Measurements from ENCODE around the gene GTSE1.

GTSE1 gene

GRCh38 chr22:46329616-46330015 is 32.9 kb downstream of the GTSE1 start:
- DNase-seq, result no peak

- DNase-seq, result no peak
Observed at GRCh38 chr22:46330426-46330825, 33.8 kb downstream of the GTSE1 start.

GRCh38 chr22:46331496-46331895 is 34.8 kb downstream of the GTSE1 start:
- no peak for DNase-seq

GRCh38 chr22:46335201-46336118 is 38.8 kb downstream of the GTSE1 start, which contains the start of gene TRMU:
Gene TRMU (plus strand): TSS chr22:46335714. CDS start chr22:46335765, 51 bp downstream.
- DNase-seq, result peak; percentile 90

- peak; percentile 29 for DNase-seq
Observed at GRCh38 chr22:46336119-46337078, 39.7 kb downstream of the GTSE1 start.

- DNase-seq, result no peak
Observed at GRCh38 chr22:46337870-46338269, 41.2 kb downstream of the GTSE1 start.

GRCh38 chr22:46338636-46339035 is 42.0 kb downstream of the GTSE1 start:
- no peak for DNase-seq

- DNase-seq, result no peak
Observed at GRCh38 chr22:46339956-46340355, 43.3 kb downstream of the GTSE1 start.

GRCh38 chr22:46340676-46341075 is 44.0 kb downstream of the GTSE1 start:
- DNase-seq, result no peak

- DNase-seq, result no peak
Observed at GRCh38 chr22:46346680-46347405, 50.2 kb downstream of the GTSE1 start.

- DNase-seq, result no peak
Observed at GRCh38 chr22:46347646-46348045, 51.0 kb downstream of the GTSE1 start.

GRCh38 chr22:46348099-46348695 is 51.5 kb downstream of the GTSE1 start:
- DNase-seq, result no peak

GRCh38 chr22:46349238-46349637 is 52.6 kb downstream of the GTSE1 start:
- no peak for DNase-seq

GRCh38 chr22:46349681-46350080 is 53.0 kb downstream of the GTSE1 start:
- no peak for DNase-seq

- DNase-seq, result no peak
Observed at GRCh38 chr22:46350121-46350520, 53.5 kb downstream of the GTSE1 start.

- no peak for DNase-seq
Observed at GRCh38 chr22:46350646-46351045, 54.0 kb downstream of the GTSE1 start.

- no peak for DNase-seq
Observed at GRCh38 chr22:46351131-46351735, 54.6 kb downstream of the GTSE1 start.

GRCh38 chr22:46351767-46352166 is 55.1 kb downstream of the GTSE1 start:
- DNase-seq, result no peak

GRCh38 chr22:46352276-46352675 is 55.6 kb downstream of the GTSE1 start:
- DNase-seq, result no peak

GRCh38 chr22:46352691-46353386 is 56.2 kb downstream of the GTSE1 start:
- DNase-seq, result peak; percentile 18

GRCh38 chr22:46353483-46354105 is 56.9 kb downstream of the GTSE1 start:
- no peak for DNase-seq
